Measurements from ENCODE around the gene PTPRZ1.

The PTPRZ1 gene

GRCh38 chr7:121885166-121885920 lies 12.4 kb downstream of the PTPRZ1 start:
- H3K4me3 ChIP-seq (ENCODE audit: control insufficient read depth, low read depth, low read length) = no peak overlapping the region
- no peak for TF ChIP-seq CTCF (IDR thresholded peaks at IDR 0.05; ENCODE audit: control insufficient read depth, insufficient read depth, low read depth, low read length, missing control alignments)
- no peak for DNase-seq (ENCODE audit: low read depth)

- no peak for TF ChIP-seq CTCF (IDR thresholded peaks at IDR 0.05; ENCODE audit: control insufficient read depth, insufficient read depth, low read depth, low read length, missing control alignments)
- no peak overlapping the region for H3K4me3 ChIP-seq (ENCODE audit: control insufficient read depth, low read depth, low read length)
- no peak for DNase-seq (ENCODE audit: low read depth)
These were observed 14.7 kb downstream of the PTPRZ1 start for GRCh38 chr7:121887634-121888033.

GRCh38 chr7:121890833-121891232 lies 17.9 kb downstream of the PTPRZ1 start:
- no peak overlapping the region for H3K4me3 ChIP-seq (ENCODE audit: control insufficient read depth, low read depth, low read length)
- TF ChIP-seq CTCF (IDR thresholded peaks at IDR 0.05; ENCODE audit: control insufficient read depth, insufficient read depth, low read depth, low read length, missing control alignments) = no peak
- DNase-seq (ENCODE audit: low read depth) = no peak

GRCh38 chr7:121891731-121892130 lies 18.8 kb downstream of the PTPRZ1 start:
- H3K4me3 ChIP-seq (ENCODE audit: control insufficient read depth, low read depth, low read length) = no peak overlapping the region
- no peak for DNase-seq (ENCODE audit: low read depth)
- TF ChIP-seq CTCF (IDR thresholded peaks at IDR 0.05; ENCODE audit: control insufficient read depth, insufficient read depth, low read depth, low read length, missing control alignments) = no peak

- H3K4me3 ChIP-seq (ENCODE audit: control insufficient read depth, low read depth, low read length) = no peak overlapping the region
- TF ChIP-seq CTCF (IDR thresholded peaks at IDR 0.05; ENCODE audit: control insufficient read depth, insufficient read depth, low read depth, low read length, missing control alignments) = no peak
- no peak for DNase-seq (ENCODE audit: low read depth)
These were observed 28.1 kb downstream of the PTPRZ1 start for GRCh38 chr7:121901026-121901425.

GRCh38 chr7:121904120-121904519 lies 31.2 kb downstream of the PTPRZ1 start:
- no peak for DNase-seq (ENCODE audit: low read depth)
- no peak overlapping the region for H3K4me3 ChIP-seq (ENCODE audit: control insufficient read depth, low read depth, low read length)
- TF ChIP-seq CTCF (IDR thresholded peaks at IDR 0.05; ENCODE audit: control insufficient read depth, insufficient read depth, low read depth, low read length, missing control alignments) = no peak

Measured in AG09309 (cell line).